Natural killer cell (primary cell): ENCODE data around the gene FBXL17. TPM values are rescaled to one million over a fixed set of nuclear protein-coding genes. Genes with fewer than 3 reads are reported as not detected.

ENCODE experiments used
- ATAC-seq, 3 donors: fragments of 150-1000 bp in 2 of 3; fragments of 200-7000 bp in 1 of 3; cut with Tn5 transposase; 1 replicate in 1 of 3; 2 replicates in 2 of 3; pipeline ENCODE4 v1.10.0; 2021; ENCODE audit warnings: mild to moderate bottlenecking in 2 of 3, moderate library complexity in 2 of 3
- DNase-seq, 2 donors: peaks; one replicate each; pipeline versions ENCODE4 v3.0.0 to v3.0.0-alpha.2; 2013 to 2021; ENCODE audit warnings: mixed read lengths in 1 of 2
- H3K27ac ChIP-seq: one replicate; pipeline ENCODE4 v1.5.1; 2013; ENCODE audit warnings: mild to moderate bottlenecking, low read length
- H3K27me3 ChIP-seq: one replicate; pipeline ENCODE4 v1.6.1; 2013; ENCODE audit warnings: low read length; ENCODE audit not compliant: control insufficient read depth, insufficient read depth
- H3K36me3 ChIP-seq: one replicate; pipeline ENCODE4 v1.6.1; 2013; ENCODE audit warnings: low read length; ENCODE audit not compliant: control insufficient read depth, insufficient read depth
- H3K4me1 ChIP-seq: one replicate; pipeline ENCODE4 v1.6.1; 2013; ENCODE audit warnings: low read length; ENCODE audit not compliant: control insufficient read depth, insufficient read depth
- H3K4me3 ChIP-seq: one replicate; pipeline ENCODE4 v1.5.1; 2013; ENCODE audit warnings: low read length
- H3K9me3 ChIP-seq: one replicate; pipeline ENCODE4 v1.6.1; 2013; ENCODE audit warnings: low read length; ENCODE audit not compliant: control insufficient read depth, insufficient read depth
- H3K27ac Mint-ChIP-seq, 2 donors: one replicate each; pipeline ENCODE4 v1.8.0; 2022; ENCODE audit warnings: mild to moderate bottlenecking in 2 of 2, mixed read lengths in 2 of 2, moderate library complexity in 1 of 2
- H3K27me3 Mint-ChIP-seq, 2 donors: one replicate each; pipeline ENCODE4 v1.8.0; 2022; ENCODE audit warnings: low read depth in 2 of 2, mixed read lengths in 2 of 2
- H3K36me3 Mint-ChIP-seq: one replicate; pipeline ENCODE4 v1.8.0; 2022; ENCODE audit warnings: mixed read lengths
- H3K4me1 Mint-ChIP-seq, 2 donors: one replicate each; pipeline ENCODE4 v1.8.0; 2022; ENCODE audit warnings: mixed read lengths in 2 of 2
- H3K4me3 Mint-ChIP-seq: one replicate; pipeline ENCODE4 v1.8.0; 2022; ENCODE audit warnings: mild to moderate bottlenecking, moderate library complexity, mixed read lengths
- H3K9me3 Mint-ChIP-seq, 2 donors: one replicate each; pipeline ENCODE4 v1.8.0; 2022; ENCODE audit warnings: mixed read lengths in 2 of 2
- CTCF ChIP-seq: fragments of 200-600 bp; IDR thresholded peaks from one replicate; pipeline ENCODE4 v1.8.0; 2022; ENCODE audit warnings: antibody characterized with exemption
- WGBS: methylation state at CpG from one replicate; pipeline ENCODE4 v1.1.7; 2013; ENCODE audit warnings: missing lambda C conversion rate; ENCODE audit not compliant: insufficient coverage; 5-methylcytosine and 5-hydroxymethylcytosine counted together
- intact Hi-C: fragments of 100-400 bp; cut with micrococcal nuclease; formaldehyde crosslinking; loops from one replicate; pipeline ENCODE4 v1.14.2; 2022
- total RNA-seq, 4 donors: library from RNA; stranded (reverse); fragments of 120-200 nt in 1 of 4; gene quantifications; one replicate each; pipeline versions ENCODE4 v1.2.3 to v1.2.4, GENCODE V29; 2013 to 2022

The FBXL17 gene
- total RNA-seq, 3 donors from 2014 or later (not counting 1 experiment from before 2014, with no cell fraction given): 34.2 to 46.8 (median 34.9) TPM

GRCh38 chr5:107868650-107869409 lies 513.1 kb downstream of the FBXL17 start:
- Histone ChIP-seq H3K36me3 (no peaks in the 10 kb centered on the region), H3K27ac (no peak overlapping the region), H3K4me3 (no peak overlapping the region), H3K27me3 (no peaks in the 10 kb centered on the region), H3K4me1 (no peaks in the 10 kb centered on the region), H3K9me3 (no peaks in the 10 kb centered on the region)
- no peaks in the 10 kb centered on the region for H3K36me3 Mint-ChIP-seq
- no peak overlapping the region for H3K4me3 Mint-ChIP-seq
- intact Hi-C loops: no loop called here
- no peak for TF ChIP-seq CTCF
- no peak for ATAC-seq
- H3K9me3 Mint-ChIP-seq: no peaks in the 10 kb centered on the region
- no peak for DNase-seq
- WGBS: 97% methylated on average over 7 of the region's 7 CpGs
- H3K27ac Mint-ChIP-seq: no peak overlapping the region
- H3K4me1 Mint-ChIP-seq: peaks cover 8 to 14% of the 10 kb centered on the region in 2 donors
- H3K27me3 Mint-ChIP-seq: no peaks in the 10 kb centered on the region

GRCh38 chr5:107867266-107867665 lies 514.6 kb downstream of the FBXL17 start:
- peaks cover 7 to 8% of the 10 kb centered on the region in 2 donors for H3K4me1 Mint-ChIP-seq
- Histone ChIP-seq H3K27ac (no peak overlapping the region), H3K9me3 (no peaks in the 10 kb centered on the region), H3K27me3 (no peaks in the 10 kb centered on the region), H3K36me3 (no peaks in the 10 kb centered on the region), H3K4me1 (no peaks in the 10 kb centered on the region), H3K4me3 (no peak overlapping the region)
- 100% methylated on average over 2 of the region's 2 CpGs for WGBS
- no peaks in the 10 kb centered on the region for H3K36me3 Mint-ChIP-seq
- no peaks in the 10 kb centered on the region for H3K9me3 Mint-ChIP-seq
- ATAC-seq: no peak
- no peak overlapping the region for H3K4me3 Mint-ChIP-seq
- no peak for TF ChIP-seq CTCF
- intact Hi-C loops: no loop called here
- no peak for DNase-seq
- H3K27ac Mint-ChIP-seq: no peak overlapping the region
- H3K27me3 Mint-ChIP-seq: no peaks in the 10 kb centered on the region

- ATAC-seq: no peak
- 100% methylated on average over 1 of the region's 2 CpGs for WGBS
- no peak for TF ChIP-seq CTCF
- DNase-seq: no peak
- no peak overlapping the region for H3K27ac Mint-ChIP-seq
- intact Hi-C loops: no loop called here
- no peaks in the 10 kb centered on the region for H3K36me3 Mint-ChIP-seq
- Histone ChIP-seq H3K4me3 (no peak overlapping the region), H3K9me3 (no peaks in the 10 kb centered on the region), H3K36me3 (no peaks in the 10 kb centered on the region), H3K27ac (no peak overlapping the region), H3K27me3 (no peaks in the 10 kb centered on the region), H3K4me1 (no peaks in the 10 kb centered on the region)
- no peaks in the 10 kb centered on the region for H3K4me1 Mint-ChIP-seq
- H3K4me3 Mint-ChIP-seq: no peak overlapping the region
- no peaks in the 10 kb centered on the region for H3K9me3 Mint-ChIP-seq
- H3K27me3 Mint-ChIP-seq: no peaks in the 10 kb centered on the region
These were observed 517.1 kb downstream of the FBXL17 start for GRCh38 chr5:107864793-107865192.

GRCh38 chr5:107863125-107863524 lies 518.8 kb downstream of the FBXL17 start:
- Mint-ChIP-seq H3K9me3 (no peaks in the 10 kb centered on the region), H3K4me1 (no peaks in the 10 kb centered on the region), H3K27me3 (no peaks in the 10 kb centered on the region), H3K36me3 (no peaks in the 10 kb centered on the region), H3K27ac (no peak overlapping the region), H3K4me3 (no peak overlapping the region)
- H3K27me3 ChIP-seq: no peaks in the 10 kb centered on the region
- intact Hi-C loops: no loop called here
- H3K36me3 ChIP-seq: no peaks in the 10 kb centered on the region
- ATAC-seq (no peak), DNase-seq (no peak)
- no peak overlapping the region for H3K27ac ChIP-seq
- no peak overlapping the region for H3K4me3 ChIP-seq
- no peak for TF ChIP-seq CTCF
- WGBS: 100% methylated on average over 2 of the region's 2 CpGs
- H3K4me1 ChIP-seq: no peaks in the 10 kb centered on the region
- no peaks in the 10 kb centered on the region for H3K9me3 ChIP-seq
